Measurements from ENCODE around the gene CDH13.

Gene CDH13

DNA sequence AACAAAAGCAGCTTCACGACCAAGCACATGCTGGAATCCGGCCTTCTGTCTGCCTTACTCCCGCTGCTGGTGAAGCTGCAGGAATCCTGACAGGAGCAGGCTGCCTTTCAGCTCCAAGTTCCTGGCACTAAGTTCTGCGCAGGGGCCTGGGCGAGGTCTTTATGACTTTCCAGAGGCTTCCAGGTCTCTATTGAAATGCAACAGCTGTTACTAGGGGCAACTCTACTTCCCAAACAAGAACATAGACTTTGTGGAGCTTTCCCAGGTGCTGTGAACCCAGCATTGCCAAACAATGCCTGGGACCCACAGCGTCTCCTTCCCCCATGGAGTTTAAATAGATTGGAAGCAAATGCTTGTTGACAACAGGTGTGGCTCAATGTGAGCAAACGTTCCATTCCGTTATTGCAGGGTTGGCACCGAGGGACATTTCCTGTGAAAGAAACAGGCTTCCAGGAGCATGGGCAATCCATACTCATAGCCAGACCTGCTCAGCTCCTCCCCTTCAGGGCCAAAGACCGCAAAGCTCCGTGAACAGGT is 156.0 kb downstream of the CDH13 start:
- no peak overlapping the region for H3K27ac ChIP-seq (ENCODE audit: low read depth, low read length)
- no peaks in the 10 kb centered on the region for H3K79me2 ChIP-seq (ENCODE audit: control insufficient read depth, insufficient read depth, low read length, unreplicated experiment)
- H3K4me3 ChIP-seq (ENCODE audit: low read depth, low read length) = no peak overlapping the region
- H3K4me1 ChIP-seq (ENCODE audit: control insufficient read depth, insufficient read depth, low read length, unreplicated experiment) = no peaks in the 10 kb centered on the region
- H3K27me3 ChIP-seq (ENCODE audit: insufficient read depth, low read length) = no peaks in the 10 kb centered on the region
- no peaks in the 10 kb centered on the region for H3K36me3 ChIP-seq (ENCODE audit: insufficient read depth, low read length)
- H2AFZ ChIP-seq (ENCODE audit: low read length, unreplicated experiment) = no peak overlapping the region

DNA sequence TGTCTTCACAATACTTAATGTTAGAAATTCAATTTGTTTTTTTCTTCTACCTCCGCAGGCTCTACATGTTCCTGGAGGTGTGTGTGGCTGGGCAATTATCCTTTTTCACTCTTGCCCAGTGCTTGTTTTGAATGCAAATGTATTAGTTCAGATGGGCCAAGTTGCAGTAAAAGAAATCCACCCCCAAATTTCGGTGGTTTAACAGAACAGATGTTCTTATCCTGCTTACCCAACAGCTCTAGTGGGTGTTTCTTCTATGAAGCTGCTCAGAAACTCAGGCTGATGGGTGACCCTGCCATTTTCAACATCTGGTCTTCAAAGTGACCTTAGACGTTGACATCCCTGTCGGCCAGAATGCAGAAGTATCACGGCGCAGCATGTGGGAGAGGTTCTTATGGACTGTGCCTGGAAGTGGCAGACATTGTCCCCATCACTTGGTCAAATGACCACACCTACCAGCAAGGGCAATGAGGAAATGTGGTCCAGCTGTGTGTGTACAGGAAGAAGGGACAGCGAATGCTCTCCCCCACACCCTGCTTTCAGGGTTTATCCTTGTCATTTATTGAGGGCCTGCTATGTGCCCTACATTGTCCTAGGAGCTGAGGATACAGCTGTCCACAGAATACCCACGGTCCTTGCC is 157.3 kb downstream of the CDH13 start:
- H3K36me3 ChIP-seq (ENCODE audit: insufficient read depth, low read length) = no peaks in the 10 kb centered on the region
- H3K4me1 ChIP-seq (ENCODE audit: control insufficient read depth, insufficient read depth, low read length, unreplicated experiment) = no peaks in the 10 kb centered on the region
- H3K27ac ChIP-seq (ENCODE audit: low read depth, low read length) = no peak overlapping the region
- no peaks in the 10 kb centered on the region for H3K79me2 ChIP-seq (ENCODE audit: control insufficient read depth, insufficient read depth, low read length, unreplicated experiment)
- H2AFZ ChIP-seq (ENCODE audit: low read length, unreplicated experiment) = no peak overlapping the region
- H3K27me3 ChIP-seq (ENCODE audit: insufficient read depth, low read length) = no peaks in the 10 kb centered on the region
- no peak overlapping the region for H3K4me3 ChIP-seq (ENCODE audit: low read depth, low read length)

DNA sequence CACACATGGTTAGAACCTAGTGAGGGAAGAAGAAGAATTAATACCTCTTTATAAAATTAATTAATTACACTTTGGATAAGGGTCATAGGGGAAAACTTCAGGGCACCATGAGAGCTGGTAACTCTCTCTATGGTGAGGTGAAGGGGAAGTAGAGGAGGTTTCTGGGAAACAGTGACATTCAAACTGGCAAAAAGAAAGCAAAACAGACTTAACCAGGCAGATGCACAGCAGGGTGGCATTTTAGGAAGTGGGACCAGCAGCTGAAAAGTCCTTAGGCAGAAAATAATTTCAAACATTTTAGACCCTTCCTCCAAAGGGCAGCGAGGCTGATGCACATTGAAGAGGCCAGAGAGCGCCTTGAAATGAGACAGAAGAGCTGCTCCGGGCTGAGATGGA is 157.8 kb downstream of the CDH13 start:
- no peaks in the 10 kb centered on the region for H3K4me1 ChIP-seq (ENCODE audit: control insufficient read depth, insufficient read depth, low read length, unreplicated experiment)
- H3K79me2 ChIP-seq (ENCODE audit: control insufficient read depth, insufficient read depth, low read length, unreplicated experiment) = no peaks in the 10 kb centered on the region
- H2AFZ ChIP-seq (ENCODE audit: low read length, unreplicated experiment) = no peak overlapping the region
- H3K36me3 ChIP-seq (ENCODE audit: insufficient read depth, low read length) = no peaks in the 10 kb centered on the region
- no peak overlapping the region for H3K4me3 ChIP-seq (ENCODE audit: low read depth, low read length)
- no peak overlapping the region for H3K27ac ChIP-seq (ENCODE audit: low read depth, low read length)
- H3K27me3 ChIP-seq (ENCODE audit: insufficient read depth, low read length) = no peaks in the 10 kb centered on the region

DNA sequence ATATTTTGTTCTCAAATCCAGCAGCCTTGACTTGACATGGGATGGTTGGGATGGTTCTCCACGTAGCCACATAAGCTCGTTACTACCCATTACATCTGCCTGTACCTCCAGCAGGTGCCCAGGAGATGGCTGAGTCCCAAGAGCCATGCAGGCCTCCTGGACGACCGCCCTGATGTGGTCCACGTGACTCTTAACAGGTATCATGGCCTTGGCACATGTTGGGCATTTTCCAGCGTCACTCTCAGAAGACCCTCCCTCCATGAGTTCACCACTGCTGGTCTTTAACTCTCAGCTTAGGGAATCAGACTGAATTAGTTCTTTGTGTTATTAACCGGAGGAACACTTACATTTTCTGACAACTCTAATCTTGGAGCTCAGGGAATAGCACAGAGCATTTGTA is 161.5 kb downstream of the CDH13 start:
- H3K27me3 ChIP-seq (ENCODE audit: insufficient read depth, low read length) = no peaks in the 10 kb centered on the region
- H3K36me3 ChIP-seq (ENCODE audit: insufficient read depth, low read length) = no peaks in the 10 kb centered on the region
- no peak overlapping the region for H2AFZ ChIP-seq (ENCODE audit: low read length, unreplicated experiment)
- no peaks in the 10 kb centered on the region for H3K4me1 ChIP-seq (ENCODE audit: control insufficient read depth, insufficient read depth, low read length, unreplicated experiment)
- no peaks in the 10 kb centered on the region for H3K79me2 ChIP-seq (ENCODE audit: control insufficient read depth, insufficient read depth, low read length, unreplicated experiment)
- H3K4me3 ChIP-seq (ENCODE audit: low read depth, low read length) = no peak overlapping the region
- no peak overlapping the region for H3K27ac ChIP-seq (ENCODE audit: low read depth, low read length)

DNA sequence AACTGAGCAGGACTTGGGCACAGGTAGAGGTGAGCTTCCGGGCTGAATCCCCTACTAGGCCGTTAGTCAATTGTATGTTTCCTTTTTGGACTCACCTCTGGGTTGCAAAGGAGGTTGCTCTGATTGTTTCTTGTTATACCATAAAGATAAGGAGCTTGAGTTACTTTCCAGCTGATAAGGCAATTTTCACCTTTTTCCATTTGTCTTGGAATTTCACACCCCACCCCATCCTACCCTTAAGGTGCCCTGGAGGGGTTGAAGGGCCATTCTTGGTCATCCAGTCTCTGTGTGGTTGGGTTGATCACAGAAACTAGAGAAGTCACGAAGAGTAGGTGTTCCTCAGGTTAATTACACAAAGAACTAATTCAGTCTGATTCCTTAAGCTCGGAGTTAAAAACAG is 162.2 kb downstream of the CDH13 start:
- no peak overlapping the region for H3K4me3 ChIP-seq (ENCODE audit: low read depth, low read length)
- H3K36me3 ChIP-seq (ENCODE audit: insufficient read depth, low read length) = no peaks in the 10 kb centered on the region
- H2AFZ ChIP-seq (ENCODE audit: low read length, unreplicated experiment) = no peak overlapping the region
- H3K27me3 ChIP-seq (ENCODE audit: insufficient read depth, low read length) = no peaks in the 10 kb centered on the region
- H3K79me2 ChIP-seq (ENCODE audit: control insufficient read depth, insufficient read depth, low read length, unreplicated experiment) = no peaks in the 10 kb centered on the region
- H3K4me1 ChIP-seq (ENCODE audit: control insufficient read depth, insufficient read depth, low read length, unreplicated experiment) = no peaks in the 10 kb centered on the region
- no peak overlapping the region for H3K27ac ChIP-seq (ENCODE audit: low read depth, low read length)

DNA sequence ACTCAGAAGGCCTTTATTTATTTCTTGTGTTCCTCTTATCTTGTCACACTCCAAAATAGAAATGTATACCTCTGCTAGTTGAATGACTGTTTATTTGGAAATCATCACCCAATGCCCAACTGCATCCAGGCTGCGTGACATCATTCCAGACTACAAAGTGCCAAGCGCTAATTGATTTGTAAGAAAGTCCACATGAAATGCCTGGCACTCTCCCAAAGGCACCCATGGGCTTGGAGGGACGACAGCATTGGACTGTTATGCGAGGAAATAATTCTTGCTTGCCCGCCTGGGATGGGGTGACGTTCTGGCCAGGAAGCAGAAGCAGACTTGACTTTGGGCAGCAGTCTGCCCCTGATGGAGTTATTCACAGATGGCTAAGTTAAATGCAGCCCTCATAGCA is 165.9 kb downstream of the CDH13 start:
- Histone ChIP-seq H3K27me3 (ENCODE audit: insufficient read depth, low read length) (no peaks in the 10 kb centered on the region), H3K27ac (ENCODE audit: low read depth, low read length) (no peak overlapping the region), H2AFZ (ENCODE audit: low read length, unreplicated experiment) (no peak overlapping the region), H3K79me2 (ENCODE audit: control insufficient read depth, insufficient read depth, low read length, unreplicated experiment) (no peaks in the 10 kb centered on the region), H3K36me3 (ENCODE audit: insufficient read depth, low read length) (no peaks in the 10 kb centered on the region), H3K4me3 (ENCODE audit: low read depth, low read length) (no peak overlapping the region), H3K4me1 (ENCODE audit: control insufficient read depth, insufficient read depth, low read length, unreplicated experiment) (no peaks in the 10 kb centered on the region)

DNA sequence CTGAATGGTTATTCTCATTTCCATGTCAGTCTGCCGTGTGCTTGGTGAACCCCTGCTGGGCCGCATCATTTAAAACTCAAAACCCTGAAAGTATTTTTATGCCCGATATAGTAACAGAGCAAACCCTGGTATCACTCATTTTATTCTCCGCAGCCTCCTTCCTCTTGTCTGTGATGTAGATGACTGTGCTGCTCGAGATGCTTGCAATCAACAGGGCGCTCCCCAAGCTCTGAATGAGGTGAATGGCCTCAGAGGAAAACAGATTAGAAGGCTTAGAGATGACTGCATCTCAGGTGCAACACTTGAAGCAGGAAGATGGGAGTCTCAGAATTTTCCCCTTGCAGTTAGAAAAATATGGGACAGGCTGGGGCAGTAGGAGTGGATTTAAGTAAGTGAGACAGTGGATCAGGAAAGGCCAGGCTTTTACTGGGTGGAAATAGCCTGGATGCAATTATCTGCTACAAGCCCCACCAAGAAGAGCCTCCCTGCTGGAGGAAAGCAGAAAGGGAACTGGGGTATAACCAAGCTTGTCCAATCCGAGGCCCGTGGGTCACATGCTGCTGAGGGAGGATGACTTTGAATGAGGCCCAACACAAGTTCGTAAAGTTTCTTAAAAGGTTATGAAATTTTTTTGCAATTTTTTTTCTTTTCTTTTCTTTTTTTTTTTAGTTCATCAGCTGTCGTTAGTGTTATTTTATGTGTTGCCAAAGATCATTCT is 166.9 kb downstream of the CDH13 start:
- Histone ChIP-seq H3K4me3 (ENCODE audit: low read depth, low read length) (no peak overlapping the region), H2AFZ (ENCODE audit: low read length, unreplicated experiment) (no peak overlapping the region)

DNA sequence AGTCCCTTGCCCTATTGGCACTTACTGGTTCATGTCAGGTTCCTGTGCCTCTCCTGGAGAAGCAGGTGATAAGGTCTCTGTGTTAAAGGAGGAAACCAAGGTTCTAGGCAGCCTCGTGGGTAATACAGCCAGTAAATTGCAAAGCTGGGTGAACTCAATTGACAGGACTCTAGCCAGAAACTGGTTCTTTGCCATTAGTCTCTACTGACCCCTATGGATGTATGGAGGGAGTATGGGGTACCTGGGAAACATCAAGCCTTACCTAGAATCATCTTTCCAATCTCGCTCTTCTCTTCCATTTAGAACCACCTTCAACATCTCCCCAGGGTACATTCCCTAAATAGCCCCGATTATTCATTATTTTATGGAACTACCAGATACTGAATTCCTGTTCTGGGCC is 169.3 kb downstream of the CDH13 start:
- Histone ChIP-seq H3K4me3 (ENCODE audit: low read depth, low read length) (no peak overlapping the region), H3K36me3 (ENCODE audit: insufficient read depth, low read length) (no peaks in the 10 kb centered on the region), H3K79me2 (ENCODE audit: control insufficient read depth, insufficient read depth, low read length, unreplicated experiment) (no peaks in the 10 kb centered on the region), H3K4me1 (ENCODE audit: control insufficient read depth, insufficient read depth, low read length, unreplicated experiment) (no peaks in the 10 kb centered on the region), H3K27me3 (ENCODE audit: insufficient read depth, low read length) (no peaks in the 10 kb centered on the region), H3K27ac (ENCODE audit: low read depth, low read length) (no peak overlapping the region), H2AFZ (ENCODE audit: low read length, unreplicated experiment) (no peak overlapping the region)

More for the DNA sequence above, 166.9 kb downstream of the CDH13 start:
- Histone ChIP-seq H3K36me3 (ENCODE audit: insufficient read depth, low read length) (no peaks in the 10 kb centered on the region), H3K27ac (ENCODE audit: low read depth, low read length) (no peak overlapping the region), H3K4me1 (ENCODE audit: control insufficient read depth, insufficient read depth, low read length, unreplicated experiment) (no peaks in the 10 kb centered on the region), H3K27me3 (ENCODE audit: insufficient read depth, low read length) (no peaks in the 10 kb centered on the region), H3K79me2 (ENCODE audit: control insufficient read depth, insufficient read depth, low read length, unreplicated experiment) (no peaks in the 10 kb centered on the region)

DNA sequence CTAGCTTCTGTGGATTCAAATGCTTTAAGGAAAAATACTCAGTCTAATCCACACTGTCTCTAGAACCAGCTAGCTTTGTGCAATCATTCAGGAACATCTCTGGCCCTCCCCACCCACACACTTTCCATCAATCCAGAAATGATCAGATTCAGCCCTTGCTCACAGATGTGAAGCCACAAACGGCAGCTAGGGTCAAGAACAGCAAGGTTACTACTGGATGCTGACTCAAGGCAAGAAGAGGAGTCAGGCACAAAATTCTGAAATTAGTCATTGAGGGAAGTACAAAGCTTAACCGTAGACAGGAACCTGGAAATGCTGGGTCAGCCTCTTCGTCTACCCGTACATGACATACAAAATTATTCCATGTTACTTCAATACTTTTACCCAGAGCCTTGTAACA is 174.6 kb downstream of the CDH13 start:
- no peak overlapping the region for H2AFZ ChIP-seq (ENCODE audit: low read length, unreplicated experiment)
- no peaks in the 10 kb centered on the region for H3K36me3 ChIP-seq (ENCODE audit: insufficient read depth, low read length)
- H3K4me1 ChIP-seq (ENCODE audit: control insufficient read depth, insufficient read depth, low read length, unreplicated experiment) = no peaks in the 10 kb centered on the region
- no peak overlapping the region for H3K27ac ChIP-seq (ENCODE audit: low read depth, low read length)
- no peak overlapping the region for H3K4me3 ChIP-seq (ENCODE audit: low read depth, low read length)
- no peaks in the 10 kb centered on the region for H3K79me2 ChIP-seq (ENCODE audit: control insufficient read depth, insufficient read depth, low read length, unreplicated experiment)
- no peaks in the 10 kb centered on the region for H3K27me3 ChIP-seq (ENCODE audit: insufficient read depth, low read length)

DNA sequence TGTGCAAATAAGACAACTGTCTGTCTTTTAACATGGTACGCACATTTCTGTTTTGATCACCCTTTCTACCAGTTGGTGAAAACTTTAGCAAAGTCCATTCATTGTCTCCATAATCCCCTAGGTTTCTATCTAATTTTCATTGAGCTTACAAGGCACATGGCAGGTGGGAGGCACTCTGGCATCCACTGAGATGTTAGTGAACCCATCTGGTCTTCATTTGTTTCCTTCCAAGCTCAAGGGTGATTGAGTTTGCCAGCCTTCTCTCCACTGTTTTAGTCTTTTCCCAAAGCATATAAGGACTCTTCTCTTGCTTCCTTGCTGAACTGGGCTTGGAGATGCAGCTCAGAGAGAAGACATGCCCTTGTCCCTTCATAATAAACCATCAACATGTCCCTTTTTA is 179.1 kb downstream of the CDH13 start:
- H3K36me3 ChIP-seq (ENCODE audit: insufficient read depth, low read length) = no peaks in the 10 kb centered on the region
- no peaks in the 10 kb centered on the region for H3K27me3 ChIP-seq (ENCODE audit: insufficient read depth, low read length)
- H3K27ac ChIP-seq (ENCODE audit: low read depth, low read length) = no peak overlapping the region
- H3K4me1 ChIP-seq (ENCODE audit: control insufficient read depth, insufficient read depth, low read length, unreplicated experiment) = no peaks in the 10 kb centered on the region
- no peak overlapping the region for H3K4me3 ChIP-seq (ENCODE audit: low read depth, low read length)
- no peaks in the 10 kb centered on the region for H3K79me2 ChIP-seq (ENCODE audit: control insufficient read depth, insufficient read depth, low read length, unreplicated experiment)
- H2AFZ ChIP-seq (ENCODE audit: low read length, unreplicated experiment) = no peak overlapping the region

DNA sequence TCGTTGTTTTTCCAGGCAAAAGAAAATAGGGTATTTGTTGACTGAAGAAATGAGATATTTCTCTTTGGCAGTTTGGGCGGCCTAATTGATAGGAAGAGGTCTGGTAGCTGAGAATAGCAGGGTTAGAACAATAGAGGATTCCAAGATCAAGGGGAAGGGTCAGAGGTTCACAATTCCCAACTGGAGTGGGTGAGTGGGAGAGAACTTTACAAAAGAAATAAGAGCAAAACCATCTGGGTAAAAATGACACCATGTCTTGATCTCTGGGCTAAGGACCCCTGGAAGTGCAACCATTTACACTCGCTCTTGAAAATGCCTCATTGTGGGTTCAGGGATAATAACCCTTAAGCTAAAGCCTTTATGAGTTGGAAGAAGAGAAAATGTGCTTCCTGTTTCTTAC is 180.5 kb downstream of the CDH13 start:
- Histone ChIP-seq H3K79me2 (ENCODE audit: control insufficient read depth, insufficient read depth, low read length, unreplicated experiment) (no peaks in the 10 kb centered on the region), H3K4me1 (ENCODE audit: control insufficient read depth, insufficient read depth, low read length, unreplicated experiment) (no peaks in the 10 kb centered on the region), H3K27me3 (ENCODE audit: insufficient read depth, low read length) (no peaks in the 10 kb centered on the region), H3K4me3 (ENCODE audit: low read depth, low read length) (no peak overlapping the region), H2AFZ (ENCODE audit: low read length, unreplicated experiment) (no peak overlapping the region), H3K36me3 (ENCODE audit: insufficient read depth, low read length) (no peaks in the 10 kb centered on the region), H3K27ac (ENCODE audit: low read depth, low read length) (no peak overlapping the region)

Data from ACC112 (cell line).